ENCODE measurements around the gene TMEM154.
"Not testable (repeated sequence)": the region's sequence is repeated elsewhere in the genome, so short reads cannot be mapped to it uniquely, and the experiment has no call there.

TMEM154 gene

GRCh38 chr4:152667781-152668180, 12.0 kb downstream of the TMEM154 start:
- no peak for DNase-seq (ENCODE audit: low read depth in 2 of 2)

GRCh38 chr4:152666946-152667345, 12.9 kb downstream of the TMEM154 start:
- no peak for DNase-seq (ENCODE audit: low read depth in 2 of 2)

DNA sequence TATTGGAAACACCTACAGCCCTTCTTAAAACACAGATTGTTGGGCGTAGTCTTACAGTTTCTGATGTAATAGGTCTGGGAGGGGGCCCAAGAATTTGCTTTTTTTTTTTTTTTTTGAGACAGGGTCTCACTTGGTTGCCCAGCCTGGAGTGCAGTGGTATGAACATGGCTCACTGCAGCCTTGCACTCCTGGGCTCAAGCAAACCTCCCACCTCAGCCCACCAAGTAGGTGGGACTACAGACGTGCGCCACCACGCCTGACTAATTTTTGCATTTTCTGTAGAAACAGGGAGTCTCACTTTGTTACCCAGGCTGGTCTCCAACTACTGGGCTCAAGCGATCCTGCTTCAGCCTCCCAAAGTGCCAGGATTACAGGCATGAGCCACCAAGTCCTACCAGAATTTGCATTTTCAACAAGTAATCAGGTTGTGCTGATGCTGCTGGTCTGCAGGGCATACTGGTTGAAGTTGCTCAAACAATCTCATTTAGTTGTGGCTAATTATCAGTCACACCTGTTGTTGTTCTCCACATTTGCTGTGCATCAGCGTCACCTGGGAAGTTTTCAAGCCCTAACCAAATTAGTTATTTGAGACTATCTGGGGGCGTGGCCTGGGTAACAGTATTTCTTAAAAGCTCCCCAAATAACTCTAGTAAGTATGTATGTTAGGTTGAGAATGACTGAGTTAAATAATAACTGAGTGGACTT, 14.0 kb downstream of the TMEM154 start:
- no peak for DNase-seq (ENCODE audit: low read depth in 2 of 2)

- DNase-seq (ENCODE audit: low read depth in 2 of 2) = not testable (repeated sequence)
Measured at GRCh38 chr4:152664067-152664378, 15.8 kb downstream of the TMEM154 start.

DNA sequence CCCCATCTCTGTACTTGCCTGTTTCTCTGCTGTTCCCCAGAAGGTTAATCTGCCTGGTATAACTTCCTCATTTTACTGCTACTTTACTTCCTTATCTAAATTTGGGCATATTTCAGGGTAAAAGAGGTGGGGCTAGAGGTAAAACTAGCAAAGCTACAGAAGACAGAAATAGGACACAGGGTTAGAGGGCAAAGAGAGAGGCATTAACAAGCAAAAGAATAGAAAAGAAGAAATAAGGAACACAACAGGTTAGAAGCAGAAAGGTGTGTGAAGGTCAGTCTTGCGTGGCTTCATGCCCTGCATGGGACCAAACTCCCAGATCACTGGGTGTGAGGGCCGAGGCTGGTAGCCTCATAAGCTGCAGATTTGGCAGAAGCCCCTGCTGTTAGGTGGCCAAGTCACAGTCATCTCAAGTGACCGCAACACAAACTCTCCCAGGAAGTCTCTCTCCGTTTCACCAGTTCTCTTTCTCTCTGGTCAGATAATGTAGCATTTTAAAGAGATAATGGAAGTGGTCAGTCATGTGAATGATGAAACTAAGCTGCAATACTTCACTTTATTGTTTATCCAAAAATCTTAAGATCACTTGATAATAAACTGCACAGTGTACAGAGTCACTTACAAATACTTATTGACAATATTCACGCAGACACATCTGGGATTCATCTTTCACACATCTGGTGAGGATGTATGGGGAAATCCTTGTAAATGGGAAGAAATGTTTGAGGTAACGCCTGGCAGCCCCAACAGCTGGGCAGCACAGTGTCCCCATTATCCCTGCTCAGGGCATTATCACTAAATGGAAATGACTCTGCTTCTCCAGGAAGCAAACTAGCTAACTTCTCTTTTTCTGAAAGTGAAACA, 16.4 kb downstream of the TMEM154 start:
- DNase-seq (ENCODE audit: low read depth in 2 of 2) = no peak

DNA sequence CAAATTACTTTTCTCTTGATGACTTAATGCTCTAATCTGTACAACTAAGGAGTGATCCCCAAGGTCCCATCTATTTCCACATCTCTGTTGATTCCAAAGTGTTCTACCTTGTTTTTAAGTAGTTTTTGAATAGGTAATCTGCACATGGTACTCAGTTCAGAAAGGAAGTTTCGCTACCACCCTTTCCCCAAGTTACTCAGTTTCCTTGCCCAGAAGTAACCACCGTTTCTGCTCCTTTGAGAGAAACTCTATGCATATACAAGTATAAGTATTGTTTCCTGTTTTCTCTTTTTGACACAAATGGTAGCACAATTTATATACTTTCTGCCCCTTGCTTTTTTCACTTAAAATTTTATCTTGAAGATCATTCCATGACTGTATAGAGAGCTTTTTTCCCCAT, 18.1 kb downstream of the TMEM154 start:
- no peak for DNase-seq (ENCODE audit: low read depth in 2 of 2)

GRCh38 chr4:152660526-152660925, 19.3 kb downstream of the TMEM154 start:
- no peak for DNase-seq (ENCODE audit: low read depth in 2 of 2)

- DNase-seq (ENCODE audit: low read depth in 2 of 2) = no peak
Measured at GRCh38 chr4:152659806-152660205, 20.0 kb downstream of the TMEM154 start.

GRCh38 chr4:152657657-152658056, 22.1 kb downstream of the TMEM154 start:
- no peak for DNase-seq (ENCODE audit: low read depth in 2 of 2)

DNA sequence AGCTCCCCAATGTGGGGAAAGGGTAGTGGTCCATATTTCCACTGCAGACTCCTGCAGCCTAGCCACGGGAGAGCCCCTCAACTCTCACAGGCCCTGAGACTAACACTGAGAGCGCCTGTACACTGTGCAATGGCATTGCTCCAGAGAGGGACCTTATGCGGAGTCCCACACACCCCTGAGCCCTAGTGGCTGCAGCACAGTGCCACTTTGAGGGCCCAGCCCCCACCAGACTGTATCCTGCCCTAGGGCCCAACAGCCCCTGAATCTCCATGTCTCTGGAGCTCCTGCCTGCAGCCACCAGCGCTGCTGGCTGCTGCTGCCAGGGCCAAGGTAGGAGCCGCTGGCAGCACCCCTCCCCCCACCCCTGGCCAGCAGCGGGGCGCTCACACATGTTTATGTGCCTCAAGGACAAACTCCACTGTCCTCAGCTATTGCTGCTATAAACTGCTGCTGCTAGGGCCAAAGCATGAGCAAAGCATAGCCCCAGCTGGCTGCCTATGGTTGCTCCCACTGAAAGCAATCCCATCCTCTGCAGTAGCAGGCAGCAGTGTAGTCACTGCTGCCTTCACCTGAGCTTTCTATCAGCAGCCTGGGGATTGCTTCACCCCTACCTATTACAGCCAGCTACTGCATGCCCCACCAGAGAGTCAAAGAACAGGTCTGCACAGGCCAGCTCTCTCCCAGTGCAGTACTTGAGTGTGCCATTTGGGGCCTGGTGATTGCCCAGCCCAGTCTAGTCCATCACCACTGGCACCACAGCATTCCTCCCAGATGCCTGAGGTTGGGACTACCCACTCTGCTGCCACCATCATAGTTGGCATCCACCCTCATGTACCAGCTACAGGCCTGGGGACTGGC, 24.3 kb downstream of the TMEM154 start:
- no peak for DNase-seq (ENCODE audit: low read depth in 2 of 2)

DNA sequence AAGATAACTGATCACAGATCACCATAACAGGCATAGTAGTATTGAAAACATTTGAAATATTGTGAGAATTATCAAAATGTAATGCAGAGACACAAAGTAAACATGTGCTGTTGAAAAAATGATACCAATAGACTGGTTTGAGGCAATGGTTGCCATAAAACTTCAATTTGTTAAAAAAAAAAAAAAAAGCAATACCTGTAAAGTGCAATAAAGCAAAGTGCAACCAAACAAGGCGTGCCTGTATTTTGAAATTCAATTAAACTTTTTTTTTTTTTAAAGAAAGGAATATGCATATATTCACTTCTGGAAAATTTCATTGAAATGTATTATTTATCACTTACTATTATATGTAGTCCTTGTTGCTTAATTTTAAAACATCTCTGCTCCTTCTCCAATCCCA, 27.7 kb downstream of the TMEM154 start:
- DNase-seq (ENCODE audit: low read depth in 2 of 2) = no peak

- DNase-seq (ENCODE audit: low read depth in 2 of 2) = no peak
Measured at GRCh38 chr4:152651473-152652060, 28.2 kb downstream of the TMEM154 start.

GRCh38 chr4:152646221-152646620, 33.6 kb downstream of the TMEM154 start:
- no peak for DNase-seq (ENCODE audit: low read depth in 2 of 2)

DNA sequence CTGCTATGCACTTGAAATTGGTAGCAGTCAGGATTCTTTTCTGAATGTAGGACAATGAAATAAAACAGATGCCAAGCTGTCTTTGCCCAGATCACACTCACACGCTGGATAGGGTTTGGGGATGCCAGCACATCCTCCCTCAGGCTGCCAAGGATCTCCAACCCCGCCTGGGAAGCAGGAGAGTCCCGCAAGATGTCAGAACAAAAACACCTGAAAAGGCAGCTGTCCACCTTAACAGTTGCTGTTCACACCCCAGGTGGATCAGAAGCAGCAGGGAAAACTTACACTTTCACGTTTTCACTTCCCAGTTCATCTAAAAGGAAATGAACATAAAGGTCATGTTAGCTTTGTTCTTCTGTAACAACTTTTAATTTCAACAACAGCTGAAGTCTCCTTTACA, 35.7 kb downstream of the TMEM154 start:
- DNase-seq (ENCODE audit: low read depth in 2 of 2) = no peak

DNA sequence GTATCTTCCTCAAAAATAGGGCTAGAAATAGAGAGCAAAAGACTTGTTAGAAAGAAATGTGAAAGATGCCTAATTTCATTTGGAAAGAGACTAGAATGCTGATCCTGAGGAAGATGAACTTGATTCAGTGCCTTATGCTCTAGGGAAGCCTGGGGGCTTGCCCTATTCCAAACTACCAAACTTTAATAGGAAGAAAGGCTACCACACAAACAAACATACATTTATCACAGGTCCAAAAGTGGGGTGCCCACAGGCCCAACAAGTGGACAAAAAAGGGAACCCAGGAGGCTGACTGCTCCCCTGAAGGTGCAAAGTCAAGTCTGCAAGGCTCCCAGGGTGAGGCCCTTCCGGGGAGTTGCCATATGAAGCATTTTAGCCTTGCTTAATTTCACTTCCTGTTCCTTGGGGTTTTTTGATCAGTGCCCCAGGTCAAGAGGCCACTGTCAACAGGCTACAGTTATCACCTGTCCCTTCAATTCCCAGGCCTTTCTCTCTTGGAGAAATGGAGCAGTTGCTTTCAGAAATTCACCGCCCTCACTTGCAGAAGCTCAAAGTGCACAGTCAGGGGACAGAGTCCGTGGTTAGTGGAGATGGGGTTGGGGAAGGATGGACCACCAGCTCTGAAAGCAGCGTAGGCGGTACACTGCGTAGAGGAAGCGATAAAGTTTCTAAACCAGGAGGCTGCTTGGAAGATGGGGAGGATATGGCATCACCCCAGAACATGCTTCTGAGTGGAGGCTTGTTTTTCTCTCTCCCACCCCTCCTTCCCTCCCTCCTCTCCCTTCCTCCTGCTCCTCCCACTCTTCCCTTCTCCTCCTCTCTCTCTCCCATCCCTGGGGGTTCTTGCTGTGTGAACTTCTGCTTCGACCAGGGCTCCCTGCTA, 36.4 kb downstream of the TMEM154 start:
- DNase-seq (ENCODE audit: low read depth in 2 of 2) = peak; percentile 3 to 4

- no peak for DNase-seq (ENCODE audit: low read depth in 2 of 2)
Measured at GRCh38 chr4:152640058-152640921, 39.5 kb downstream of the TMEM154 start.

DNA sequence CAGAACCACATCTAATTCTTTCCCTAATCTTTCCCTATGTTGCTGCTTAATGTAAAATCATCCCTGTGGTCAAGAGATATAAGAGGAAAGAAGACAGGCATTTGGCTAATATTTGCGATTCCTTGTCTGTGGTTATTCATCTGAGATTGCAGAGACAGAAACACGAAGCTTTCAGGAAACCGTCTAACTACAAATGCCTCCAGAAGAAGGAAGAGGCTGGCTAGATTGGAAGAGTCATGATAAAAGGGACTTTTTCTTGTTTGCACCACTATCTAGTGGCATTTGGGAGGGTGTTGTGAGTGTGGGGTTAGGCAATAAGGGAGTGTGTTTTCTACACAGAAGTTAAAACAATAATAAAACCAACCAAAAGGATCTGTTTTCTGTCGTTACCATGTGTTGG, 43.9 kb downstream of the TMEM154 start:
- DNase-seq (ENCODE audit: low read depth in 2 of 2) = no peak

- DNase-seq (ENCODE audit: low read depth in 2 of 2) = no peak
Measured at GRCh38 chr4:152634110-152634760, 45.6 kb downstream of the TMEM154 start.

DNA sequence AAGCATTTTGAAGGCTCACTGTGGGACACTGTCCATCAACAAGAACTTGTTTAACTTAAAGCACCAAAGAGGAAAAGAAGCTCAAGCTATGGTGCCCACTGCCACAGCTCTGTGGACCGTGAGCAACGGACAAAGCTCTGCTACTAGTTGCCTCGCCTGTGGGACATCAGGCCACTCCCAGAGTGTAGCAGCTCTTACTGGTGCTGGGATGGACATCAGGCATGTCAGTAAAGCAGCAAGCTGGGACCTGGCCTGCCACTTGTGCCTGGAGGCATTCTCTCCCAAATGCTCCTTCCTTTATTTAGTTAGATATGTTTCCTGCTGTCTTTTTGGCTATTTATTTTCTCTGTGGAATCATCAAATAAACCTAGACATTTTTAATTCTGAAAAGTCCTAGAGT, 46.7 kb downstream of the TMEM154 start:
- DNase-seq (ENCODE audit: low read depth in 2 of 2) = no peak

GRCh38 chr4:152630324-152630723, 49.5 kb downstream of the TMEM154 start:
- no peak for DNase-seq (ENCODE audit: low read depth in 2 of 2)
